Astrocyte of the cerebellum (primary cell): ENCODE results near the gene ADAMTS17.

Experiments used
- DNase-seq: peaks from one replicate; pipeline ENCODE4 v3.0.0-alpha.2; 2011; ENCODE audit warnings: low read depth
- H3K4me3 ChIP-seq: 2 replicates; pipeline ENCODE4 v1.5.1; 2011; ENCODE audit warnings: mild to moderate bottlenecking, low read depth, low read length, moderate library complexity
- in situ Hi-C: cut with HindIII; loops from 2 replicates; pipeline ENCODE4 v1.10.0; 2017; ENCODE audit warnings: low sequenced_read_pairs
- TF ChIP-seq, protein P1 (sequence below): IDR thresholded peaks from 2 replicates; pipeline ENCODE4 v1.5.1; 2012; ENCODE audit warnings: low read length, low read depth, moderate library complexity, mild to moderate bottlenecking; ENCODE audit errors: missing control alignments

Gene ADAMTS17

DNA sequence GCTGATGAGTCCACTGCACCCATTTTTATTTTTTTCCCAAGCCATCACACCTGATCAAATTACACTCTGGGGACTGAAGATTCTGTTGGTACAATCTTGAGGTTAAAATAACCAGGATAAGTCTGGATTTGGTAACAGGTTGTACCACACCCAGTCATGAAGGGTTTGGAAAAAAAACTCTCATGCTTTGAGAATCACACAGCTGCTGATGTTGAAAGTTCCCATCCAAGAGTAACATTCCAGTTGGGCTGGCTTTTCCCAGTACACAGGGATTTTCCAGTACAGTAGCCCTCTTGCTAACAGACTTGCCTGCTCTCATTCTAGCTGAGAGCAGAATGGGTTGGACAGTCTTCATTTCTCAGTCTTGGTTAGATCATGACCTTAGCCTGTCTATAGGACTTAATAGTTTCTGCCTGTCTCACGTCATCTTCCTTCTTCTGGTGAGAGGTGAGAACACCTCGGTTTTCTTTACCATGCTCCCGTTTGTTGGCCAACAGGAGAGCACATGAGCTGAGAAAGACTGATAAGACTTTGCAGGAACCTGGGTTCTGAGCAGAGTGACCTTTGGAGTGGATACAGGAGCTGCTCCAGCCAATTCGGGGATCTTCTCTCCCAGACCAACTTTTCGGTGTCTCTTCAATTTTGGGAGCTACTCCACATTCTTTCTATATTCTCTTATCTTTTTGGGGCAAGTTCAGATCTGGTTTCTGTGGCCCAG lies 308.5 kb downstream of the ADAMTS17 start:
- TF ChIP-seq, protein P1, sequence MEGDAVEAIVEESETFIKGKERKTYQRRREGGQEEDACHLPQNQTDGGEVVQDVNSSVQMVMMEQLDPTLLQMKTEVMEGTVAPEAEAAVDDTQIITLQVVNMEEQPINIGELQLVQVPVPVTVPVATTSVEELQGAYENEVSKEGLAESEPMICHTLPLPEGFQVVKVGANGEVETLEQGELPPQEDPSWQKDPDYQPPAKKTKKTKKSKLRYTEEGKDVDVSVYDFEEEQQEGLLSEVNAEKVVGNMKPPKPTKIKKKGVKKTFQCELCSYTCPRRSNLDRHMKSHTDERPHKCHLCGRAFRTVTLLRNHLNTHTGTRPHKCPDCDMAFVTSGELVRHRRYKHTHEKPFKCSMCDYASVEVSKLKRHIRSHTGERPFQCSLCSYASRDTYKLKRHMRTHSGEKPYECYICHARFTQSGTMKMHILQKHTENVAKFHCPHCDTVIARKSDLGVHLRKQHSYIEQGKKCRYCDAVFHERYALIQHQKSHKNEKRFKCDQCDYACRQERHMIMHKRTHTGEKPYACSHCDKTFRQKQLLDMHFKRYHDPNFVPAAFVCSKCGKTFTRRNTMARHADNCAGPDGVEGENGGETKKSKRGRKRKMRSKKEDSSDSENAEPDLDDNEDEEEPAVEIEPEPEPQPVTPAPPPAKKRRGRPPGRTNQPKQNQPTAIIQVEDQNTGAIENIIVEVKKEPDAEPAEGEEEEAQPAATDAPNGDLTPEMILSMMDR = no peak
- in situ Hi-C loops = no loop called here
- DNase-seq = no peak
- H3K4me3 ChIP-seq = no peak overlapping the region

DNA sequence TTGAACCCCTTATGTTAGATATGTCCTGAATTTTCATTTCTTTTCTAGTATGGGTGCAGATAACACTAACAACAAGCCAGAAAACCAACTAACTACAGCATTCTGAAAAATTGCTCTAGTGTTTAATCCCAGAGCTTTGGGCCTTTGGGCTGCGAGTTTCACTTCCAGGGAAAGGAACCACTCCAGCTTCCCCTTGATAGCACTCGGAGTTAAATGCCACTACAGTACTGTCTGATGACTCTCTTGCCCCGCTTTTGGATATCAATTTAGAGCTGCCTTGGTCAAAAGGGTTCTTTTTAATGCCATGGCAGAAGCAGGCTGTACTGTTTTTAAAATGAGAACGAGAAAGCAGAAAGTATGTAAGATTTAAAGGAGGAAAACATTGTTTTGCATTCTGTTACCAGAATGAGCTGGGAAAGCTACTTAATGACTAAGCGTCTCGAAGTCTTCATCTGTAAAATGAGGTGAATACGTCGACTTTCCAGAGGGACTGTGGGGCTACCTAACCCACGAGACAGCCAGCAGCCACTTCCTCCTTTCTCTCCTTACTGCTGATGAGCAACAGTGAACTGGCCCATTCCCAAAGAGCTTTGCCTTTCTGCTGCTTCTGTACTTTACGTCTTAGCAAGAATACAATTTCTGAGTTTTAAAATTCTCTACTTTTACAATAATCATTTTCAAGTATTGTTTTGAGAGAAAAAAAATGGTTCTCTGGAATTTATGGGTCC lies 309.3 kb downstream of the ADAMTS17 start:
- TF ChIP-seq, protein P1 = no peak
- no peak for DNase-seq
- in situ Hi-C loops = no loop called here
- no peak overlapping the region for H3K4me3 ChIP-seq

DNA sequence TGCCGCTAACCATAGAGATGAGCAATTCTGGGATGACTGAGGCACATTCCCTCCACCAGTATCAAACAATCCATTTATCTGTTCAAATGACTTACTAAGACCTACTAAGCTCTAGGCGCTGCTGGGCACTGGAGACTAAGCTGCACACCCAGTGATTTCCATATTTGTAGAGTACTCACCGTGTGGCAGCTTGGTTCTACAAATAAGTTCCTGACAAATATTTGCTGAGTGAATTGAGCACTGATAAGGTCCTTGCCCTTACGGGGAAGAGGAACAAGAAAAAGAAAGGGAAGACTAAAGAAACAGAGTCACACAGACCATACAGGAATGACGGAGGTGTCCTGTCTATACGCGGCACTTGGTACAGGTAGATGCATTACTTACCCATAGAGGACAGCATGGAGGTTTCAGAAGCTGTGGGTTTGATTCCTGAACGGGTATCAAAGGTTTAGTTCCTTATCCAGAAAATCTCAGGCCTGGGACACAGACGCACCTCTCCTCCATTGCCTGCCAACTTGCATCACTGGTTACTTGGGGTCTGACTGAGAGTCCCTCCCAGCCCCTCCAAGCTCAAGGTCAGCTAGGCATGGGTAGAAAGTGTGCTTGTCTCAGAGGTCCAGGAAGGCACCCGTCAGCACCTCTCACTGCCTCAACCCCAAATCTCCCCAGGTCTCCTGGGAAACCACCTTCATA lies 310.0 kb downstream of the ADAMTS17 start:
- TF ChIP-seq, protein P1 = no peak
- in situ Hi-C loops = no loop called here
- DNase-seq = no peak
- H3K4me3 ChIP-seq = no peak overlapping the region

DNA sequence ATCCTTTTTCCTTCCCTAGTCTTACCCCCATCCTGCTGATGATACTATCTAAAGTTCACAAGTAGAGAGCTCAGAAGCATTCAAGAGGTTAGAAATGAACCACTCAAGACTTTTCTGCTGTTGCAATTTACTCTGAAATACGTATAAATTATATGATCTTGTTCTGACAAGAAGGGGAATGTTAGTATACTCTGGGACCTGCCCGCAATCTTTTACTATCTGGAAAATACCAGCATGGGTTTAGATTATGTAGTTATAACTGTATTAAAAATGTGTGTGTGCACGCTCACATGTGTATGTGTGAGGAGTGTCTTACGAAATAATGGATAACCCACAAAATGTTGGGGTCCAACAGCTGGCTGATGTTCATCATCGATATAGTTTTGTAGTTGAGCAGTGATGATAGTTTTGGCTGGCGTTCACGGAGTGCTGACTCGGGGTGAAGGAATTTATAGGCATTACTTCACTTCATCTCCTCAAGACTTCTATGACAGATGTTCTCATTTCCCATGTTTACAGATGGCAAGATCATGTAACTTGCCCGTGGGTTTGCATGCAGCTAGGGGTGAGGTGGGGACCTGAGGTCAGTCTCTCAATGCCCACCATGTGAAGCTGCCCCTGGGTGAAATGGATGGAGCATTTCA lies 311.1 kb downstream of the ADAMTS17 start:
- no peak for DNase-seq
- in situ Hi-C loops = no loop called here
- H3K4me3 ChIP-seq = no peak overlapping the region
- TF ChIP-seq, protein P1 = no peak

DNA sequence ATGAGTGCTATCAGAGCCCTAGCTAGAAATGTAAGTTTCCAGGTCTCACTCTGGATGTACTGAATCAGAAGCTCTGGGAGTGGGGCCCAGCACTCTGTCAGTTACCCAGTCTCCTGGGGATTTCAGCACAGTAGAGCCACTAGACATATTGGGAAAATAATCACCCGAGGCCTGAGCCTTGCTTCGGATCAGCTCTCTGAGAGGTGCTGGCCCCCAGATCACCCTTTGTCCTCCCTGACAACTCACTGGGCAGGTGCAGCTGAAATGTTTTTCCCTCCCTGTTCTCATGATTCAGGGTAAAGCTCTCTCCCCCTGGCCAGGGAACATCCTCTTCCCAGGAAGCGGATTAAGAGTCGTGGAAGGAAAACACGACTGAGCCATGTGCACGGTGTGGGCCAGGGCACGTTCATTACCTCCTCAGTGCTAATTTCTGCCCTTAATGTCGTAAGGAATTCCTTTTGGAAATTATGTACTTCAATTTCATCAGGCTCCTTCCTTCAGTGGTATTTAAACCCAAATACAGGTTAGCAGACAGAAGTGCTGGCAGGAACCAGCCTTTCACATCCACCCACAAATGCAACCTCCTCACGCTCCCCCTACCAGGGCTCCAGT lies 311.8 kb downstream of the ADAMTS17 start:
- TF ChIP-seq, protein P1 = no peak
- in situ Hi-C loops = no loop called here
- DNase-seq = no peak
- no peak overlapping the region for H3K4me3 ChIP-seq

DNA sequence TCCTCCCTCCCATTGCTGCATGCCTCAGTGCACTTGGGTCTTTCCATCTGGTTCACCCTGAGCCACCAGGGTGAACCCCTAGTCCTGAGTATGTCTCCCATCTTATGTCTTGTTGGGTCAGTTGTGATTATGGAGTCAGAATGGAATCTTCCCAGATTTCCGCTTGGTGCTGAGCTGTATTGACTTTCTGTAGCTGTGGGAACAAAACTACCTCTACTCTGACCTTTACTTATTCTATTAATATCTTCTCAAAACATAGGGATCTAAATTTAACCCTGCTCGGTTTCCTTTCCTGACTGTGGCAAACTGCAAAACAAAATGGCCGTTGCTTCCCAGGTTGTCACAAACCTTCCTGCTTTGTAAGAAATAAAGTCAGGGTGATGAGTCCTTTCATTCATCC lies 312.7 kb downstream of the ADAMTS17 start:
- DNase-seq = no peak
- no peak overlapping the region for H3K4me3 ChIP-seq
- TF ChIP-seq, protein P1 = no peak
- in situ Hi-C loops = no loop called here
